HG03520 (cell line): ENCODE measurements around the gene LTBP2.

Experiments
- ATAC-seq: cut with Tn5 transposase; IDR thresholded peaks from one replicate; pipeline ENCODE4 v1.9.1; 2021; ENCODE audit warnings: mild to moderate bottlenecking, moderate library complexity; ENCODE audit not compliant: unreplicated experiment

The LTBP2 gene

DNA sequence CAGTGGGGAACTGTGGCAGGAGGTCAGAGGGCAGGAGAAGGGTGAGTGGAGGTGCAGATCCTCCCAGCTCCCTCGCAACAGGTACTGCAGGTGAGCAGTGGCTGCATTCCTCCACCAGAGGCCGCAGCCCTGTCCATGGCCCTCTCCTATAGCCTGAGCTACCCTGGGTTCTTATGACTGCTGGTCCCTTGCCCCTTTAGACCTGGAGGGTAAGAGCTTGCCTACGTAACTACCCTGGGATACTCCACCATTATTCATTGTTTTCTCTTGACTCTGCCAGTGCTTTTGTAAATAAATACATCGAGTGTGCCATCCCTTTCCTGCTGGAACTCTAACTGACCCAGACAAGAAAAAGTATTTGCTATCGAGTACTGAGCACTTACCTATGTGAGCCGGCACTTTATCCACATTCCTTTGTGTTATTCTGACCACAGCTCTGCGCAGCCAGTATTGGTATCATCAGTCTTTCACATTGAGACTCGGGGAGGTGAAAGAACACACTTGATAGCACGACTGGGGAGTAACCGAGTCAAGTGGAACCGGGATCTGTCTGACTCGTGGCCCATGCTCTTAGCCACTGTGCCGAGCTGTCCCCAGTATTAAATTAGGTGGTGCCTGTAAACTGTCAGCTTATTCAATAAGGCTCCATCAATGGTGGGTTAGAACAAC lies 38.5 kb downstream of the LTBP2 start:
- ATAC-seq, result no peak

DNA sequence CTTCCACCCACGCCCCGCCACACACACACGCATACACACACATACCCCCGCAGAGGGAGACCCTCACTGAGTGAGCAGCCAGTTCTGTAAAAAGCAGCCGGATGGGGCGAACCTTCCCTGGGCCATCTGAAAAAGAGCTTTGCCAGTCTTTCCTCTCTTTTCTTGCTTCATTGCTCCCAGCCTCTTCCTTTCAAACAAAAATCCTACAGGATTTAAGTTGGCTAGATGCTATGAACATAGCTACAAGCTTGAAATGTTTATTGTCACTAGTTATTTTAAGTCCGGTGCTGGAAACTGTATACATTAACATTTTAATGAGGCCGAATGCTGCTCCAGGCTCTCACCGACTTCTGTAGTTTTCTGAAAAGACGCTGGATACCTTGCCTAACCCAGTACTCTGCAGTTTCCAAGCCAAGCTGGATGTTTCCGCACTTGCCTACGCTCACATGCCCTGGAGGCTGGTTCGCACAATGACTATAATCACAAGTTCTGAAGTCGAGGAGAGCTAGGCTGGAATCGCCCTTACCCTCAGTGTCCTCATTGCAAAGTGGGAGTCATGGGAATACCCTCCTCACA lies 39.2 kb downstream of the LTBP2 start:
- no peak for ATAC-seq

DNA sequence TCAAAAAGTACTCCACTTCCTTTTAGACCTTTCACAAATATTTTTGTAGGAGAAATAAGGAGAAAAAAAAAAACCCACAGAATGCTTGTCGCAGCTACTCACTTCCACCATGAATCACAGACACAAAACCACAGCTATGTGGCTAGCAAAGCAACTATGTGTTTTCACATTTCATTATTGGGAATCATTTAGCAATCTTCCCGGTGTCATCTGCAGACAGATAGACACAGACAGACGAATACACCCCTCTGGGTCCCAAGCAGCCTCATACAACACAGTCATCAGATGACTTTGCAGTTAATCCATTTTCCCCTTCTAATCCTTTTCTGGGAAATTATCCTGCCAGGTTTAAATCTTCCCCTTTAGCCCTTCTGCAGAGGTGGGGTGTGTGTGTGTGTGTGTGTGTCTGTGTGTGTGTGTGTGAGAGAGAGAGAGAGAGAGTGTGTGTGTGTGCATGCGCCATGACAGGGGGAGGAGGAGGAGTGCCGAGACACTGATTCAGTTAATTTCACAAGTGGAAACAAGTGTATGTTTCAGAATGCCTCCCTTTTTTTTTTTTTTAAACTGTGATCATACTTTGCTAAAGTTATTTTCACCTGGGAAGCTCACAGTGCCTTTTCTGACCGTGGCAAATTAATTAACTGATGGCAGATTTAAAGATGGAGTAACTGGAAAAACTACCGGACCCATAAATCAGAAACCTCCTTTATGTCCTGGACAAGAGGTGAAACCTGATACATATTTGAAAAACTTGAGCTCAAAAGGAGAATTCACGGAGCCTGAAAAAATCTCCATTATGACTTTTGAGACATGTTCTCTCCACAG lies 39.9 kb downstream of the LTBP2 start:
- no peak for ATAC-seq

DNA sequence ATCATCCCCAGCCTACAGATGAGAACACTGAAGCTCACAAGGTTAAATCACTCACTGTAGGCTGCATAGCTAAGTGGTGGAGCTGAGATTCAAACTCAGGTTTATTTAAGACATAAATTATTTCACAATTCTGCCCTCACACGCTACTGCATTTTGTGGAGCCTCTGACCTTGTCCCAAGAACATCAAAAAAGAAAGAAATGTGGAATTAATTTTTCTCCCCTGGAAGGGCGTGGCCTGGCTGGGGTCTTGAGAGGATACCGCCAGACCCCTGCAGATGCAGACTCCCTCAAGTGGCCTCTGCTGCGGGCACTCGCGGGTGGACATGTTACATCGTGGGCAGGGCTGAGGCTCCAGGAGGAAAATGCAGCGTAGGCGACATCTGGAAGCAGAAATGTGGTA lies 40.6 kb downstream of the LTBP2 start:
- ATAC-seq, result no peak

DNA sequence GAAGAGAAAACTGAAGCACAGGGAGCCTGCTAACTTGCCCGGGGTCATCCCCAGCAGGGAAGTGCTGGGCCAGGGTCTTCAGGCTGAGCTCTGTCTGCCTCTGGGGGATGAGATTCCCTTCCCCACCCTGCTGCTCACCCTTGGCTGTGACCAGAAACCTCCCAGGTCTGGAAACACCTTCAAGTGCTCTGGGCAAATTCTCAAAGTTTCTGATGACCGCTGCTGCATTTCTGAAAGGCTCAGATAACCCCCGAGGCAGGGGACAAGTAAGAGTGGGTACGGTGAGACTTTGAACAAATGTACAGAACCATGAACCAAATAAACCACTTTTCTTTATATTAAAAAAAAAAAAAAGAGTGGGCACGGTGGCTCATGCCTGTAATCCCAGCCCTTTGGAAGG lies 41.3 kb downstream of the LTBP2 start:
- ATAC-seq, result no peak

DNA sequence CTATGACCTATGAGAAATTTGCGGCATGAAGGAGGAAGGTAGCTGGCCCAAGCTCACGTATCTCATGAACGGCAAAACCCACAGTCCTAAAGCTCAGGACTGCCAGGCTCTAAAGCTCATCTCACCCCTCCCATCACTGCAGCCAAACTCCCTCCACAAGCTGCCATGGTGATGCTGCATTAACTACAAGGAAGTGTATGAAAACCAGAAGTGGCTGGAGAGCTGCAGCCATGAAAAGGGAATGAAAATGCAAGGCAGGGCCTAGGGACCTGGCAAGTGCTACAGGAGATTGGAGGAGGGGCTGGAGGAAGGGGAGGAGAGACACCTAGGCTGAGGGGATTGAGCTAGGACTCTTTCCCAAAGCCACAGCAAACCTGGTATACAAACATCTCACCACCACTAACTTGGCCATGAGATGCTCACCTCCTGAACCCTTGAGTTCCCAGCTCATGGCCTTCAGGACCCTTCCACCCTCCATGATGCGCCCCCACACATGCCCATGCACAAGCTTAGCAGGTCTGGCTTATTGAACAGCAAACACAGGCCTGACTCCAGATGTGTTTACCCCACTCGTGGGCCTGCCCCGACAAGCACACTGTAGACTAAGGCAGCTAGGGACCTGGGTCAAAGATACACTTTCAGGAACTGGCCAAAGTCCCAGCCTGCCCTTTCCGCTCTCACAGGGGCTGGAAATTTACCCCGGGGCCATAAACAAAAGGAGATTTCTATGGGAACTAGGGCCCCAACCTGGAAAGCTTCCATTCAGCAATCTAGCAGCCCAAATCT lies 42.0 kb downstream of the LTBP2 start:
- ATAC-seq, result no peak

DNA sequence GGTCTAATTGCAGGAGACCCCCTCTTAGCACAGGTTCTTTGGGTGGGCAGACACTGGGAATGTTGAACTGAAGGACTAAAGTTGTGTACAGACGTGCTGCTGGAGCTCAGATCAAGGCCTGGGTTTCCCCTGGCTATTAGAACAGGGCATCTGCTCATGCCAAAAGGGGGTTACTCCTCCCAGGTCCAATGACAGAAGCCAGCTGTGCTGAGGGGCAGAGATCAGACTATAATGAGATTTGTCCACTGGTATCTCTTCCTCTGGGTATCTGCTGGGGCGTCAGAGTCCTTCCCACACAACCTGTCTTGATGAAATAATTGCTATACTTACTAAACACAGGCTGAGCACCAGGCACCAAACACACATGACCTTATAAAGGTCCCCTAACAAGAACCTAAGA lies 42.6 kb downstream of the LTBP2 start:
- ATAC-seq, result no peak

DNA sequence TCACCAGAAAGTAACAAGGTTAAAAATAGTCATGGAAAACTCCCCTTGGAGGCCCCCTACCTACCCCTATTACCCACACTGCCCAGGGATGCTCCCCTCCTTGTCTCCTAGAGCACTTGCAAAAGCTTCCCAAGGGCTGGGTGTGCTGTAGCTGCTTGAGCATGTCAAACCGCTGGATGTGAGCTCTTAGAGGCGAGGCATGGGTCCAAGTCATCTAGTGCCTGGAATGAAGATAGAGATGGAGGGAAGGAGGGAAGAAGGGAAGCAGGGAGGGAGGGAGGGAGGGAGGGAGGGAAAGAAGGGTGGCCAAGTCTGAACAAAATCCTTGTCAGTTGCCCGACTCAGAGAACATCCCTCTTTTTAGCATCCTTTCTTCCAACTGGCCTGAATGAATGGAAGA lies 43.1 kb downstream of the LTBP2 start:
- ATAC-seq, result no peak

DNA sequence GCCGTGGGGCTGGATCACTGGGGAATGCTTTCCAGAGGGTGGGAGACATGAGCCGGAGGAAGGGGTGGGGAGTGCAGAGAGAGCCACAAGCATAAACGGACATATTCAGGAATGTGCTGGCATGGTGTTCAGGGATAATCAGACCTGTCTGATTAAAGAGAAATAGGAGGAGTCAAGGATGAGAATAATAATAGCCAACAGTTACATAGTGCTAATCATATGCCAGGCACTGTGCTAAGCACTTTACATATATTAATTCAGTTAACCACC lies 43.7 kb downstream of the LTBP2 start:
- ATAC-seq, result no peak

DNA sequence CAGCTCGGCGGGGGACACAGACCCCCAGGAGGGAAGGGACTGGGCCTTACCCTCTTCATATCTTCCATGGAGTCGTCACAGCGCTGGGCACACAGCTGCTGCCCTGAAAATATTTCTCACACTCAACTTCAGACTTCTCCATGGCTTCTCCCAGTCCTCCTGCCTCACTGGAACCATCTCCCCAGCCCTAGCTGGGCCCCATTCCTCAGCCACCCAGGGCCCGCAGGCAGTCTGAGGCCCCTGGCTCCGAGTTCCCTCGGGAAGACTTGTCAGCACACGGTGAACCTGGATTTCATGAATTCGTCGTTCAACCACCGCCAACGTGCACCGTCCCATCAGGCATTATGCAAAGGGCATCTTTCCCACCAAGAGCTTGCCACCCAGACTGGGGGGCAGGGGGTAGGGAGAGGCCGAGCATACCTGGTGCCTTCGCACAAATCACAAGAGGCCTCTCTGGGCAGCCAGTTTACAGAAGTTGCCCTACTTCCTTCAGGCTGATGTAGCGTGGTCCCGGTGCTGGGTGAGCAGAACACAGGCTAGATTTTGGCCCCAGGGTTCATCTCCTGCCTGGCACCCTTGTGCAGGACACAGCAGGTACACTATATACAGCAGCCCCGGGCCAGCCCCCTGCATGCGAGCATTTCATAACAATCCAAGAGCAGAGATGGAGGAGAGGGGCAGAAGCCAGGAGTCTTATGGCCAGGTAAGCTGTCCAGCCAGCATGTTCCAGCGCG lies 44.2 kb downstream of the LTBP2 start:
- no peak for ATAC-seq

DNA sequence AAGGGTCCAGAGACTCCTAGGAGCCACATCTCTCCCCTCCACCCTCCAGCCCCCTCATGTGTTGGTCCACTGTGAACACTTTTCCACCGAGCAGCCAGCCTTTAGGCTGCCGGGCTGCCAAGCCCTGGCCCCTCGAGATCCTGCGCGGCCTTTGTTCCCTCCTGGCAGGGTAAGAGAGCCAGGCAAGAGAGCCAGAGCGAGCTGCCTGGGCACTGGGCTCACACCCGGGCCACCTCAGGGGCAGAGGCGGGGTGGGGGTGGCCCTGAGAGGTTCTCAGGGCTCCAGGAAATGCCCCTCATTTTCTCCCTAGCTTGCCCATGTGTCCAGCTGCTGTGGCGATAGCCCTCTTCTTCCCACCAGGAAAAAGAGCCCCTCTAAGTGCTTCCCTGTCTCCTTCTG lies 44.8 kb downstream of the LTBP2 start:
- ATAC-seq, result no peak

DNA sequence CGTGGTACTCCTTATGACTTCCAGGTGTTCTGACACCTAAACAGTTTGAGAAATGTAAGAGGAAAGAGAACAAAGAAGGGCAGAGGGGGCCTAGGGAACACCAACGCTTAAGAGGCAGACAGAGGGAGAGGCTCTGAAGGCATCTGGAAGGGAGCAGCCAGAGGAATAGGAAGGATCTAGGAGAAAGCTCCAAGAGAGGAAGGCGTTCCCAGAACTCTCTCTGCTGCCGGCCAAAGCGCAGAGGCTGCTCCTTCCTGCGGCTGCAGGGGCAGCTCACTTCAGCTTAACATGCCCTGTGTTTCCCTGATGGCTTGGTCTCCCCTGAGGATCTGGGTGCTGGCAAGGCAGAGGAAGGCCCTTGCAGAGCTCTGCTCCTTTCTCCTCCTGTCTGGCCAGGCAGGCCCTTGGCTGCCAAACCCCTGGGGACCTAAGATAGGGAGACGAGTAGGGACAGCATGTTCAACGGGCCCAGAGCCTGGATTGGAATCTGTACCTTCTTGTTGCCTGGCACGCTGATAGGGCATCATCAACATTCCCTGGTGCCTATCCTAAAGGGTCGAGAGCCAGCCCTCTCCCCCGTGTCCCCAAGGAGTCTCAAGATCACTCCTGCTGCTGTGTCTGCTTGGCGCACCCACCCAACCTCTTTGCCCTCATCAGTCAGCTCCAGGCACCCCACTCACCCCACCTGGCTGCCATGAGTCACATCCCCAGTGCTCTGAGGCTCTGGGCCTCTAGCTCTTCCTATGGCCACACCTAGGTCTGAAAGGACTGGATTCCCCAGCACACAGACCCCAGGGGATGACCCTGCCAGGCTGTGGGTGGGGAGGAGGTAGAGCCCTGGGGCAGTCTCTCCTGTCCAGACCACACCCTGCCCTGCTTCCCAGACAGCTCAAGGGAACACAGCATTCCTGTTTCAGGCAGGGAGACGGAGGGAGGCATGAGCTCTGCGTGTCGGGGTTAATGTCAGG lies 45.6 kb downstream of the LTBP2 start:
- ATAC-seq, result no peak

DNA sequence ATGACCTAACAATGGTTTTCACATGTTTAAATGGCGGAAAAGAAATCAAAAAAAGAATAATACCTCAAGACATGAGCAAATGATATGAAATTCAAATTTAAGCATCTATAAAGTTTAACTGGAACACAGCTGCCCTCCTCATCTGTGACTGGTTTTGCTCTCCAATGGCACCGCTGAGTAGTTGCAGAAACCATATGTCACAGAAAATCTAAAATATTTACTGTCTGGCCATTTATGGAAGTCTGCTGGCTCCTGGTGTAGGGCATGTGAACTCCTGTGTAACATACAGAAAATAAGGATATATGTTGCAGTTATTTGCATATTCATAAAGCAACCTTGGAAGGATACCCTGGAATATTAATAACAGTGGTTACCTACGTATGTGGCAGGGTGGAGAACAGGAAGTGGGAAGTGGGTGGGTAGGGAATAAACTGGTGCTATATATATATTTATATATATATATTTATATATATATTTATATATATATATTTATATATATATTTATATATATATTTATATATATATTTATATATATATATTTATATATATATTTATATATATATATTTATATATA lies 48.4 kb downstream of the LTBP2 start:
- ATAC-seq, result no peak

DNA sequence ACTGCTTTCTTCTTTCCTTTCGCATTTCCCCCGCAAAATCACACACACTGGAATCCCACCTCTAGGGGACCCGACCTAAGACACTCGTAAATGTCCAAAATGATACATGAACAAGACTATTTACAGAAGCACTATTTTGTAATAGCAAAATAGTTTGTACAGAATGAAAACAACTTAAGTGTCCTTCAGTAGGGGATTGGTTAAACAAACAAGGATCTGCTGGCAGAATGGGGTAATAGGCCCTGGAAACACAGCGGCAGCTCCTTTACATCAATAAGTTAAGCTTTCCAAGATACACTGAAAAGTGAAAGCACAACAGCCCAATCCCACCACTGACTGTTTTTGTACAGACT lies 48.8 kb downstream of the LTBP2 start:
- no peak for ATAC-seq

DNA sequence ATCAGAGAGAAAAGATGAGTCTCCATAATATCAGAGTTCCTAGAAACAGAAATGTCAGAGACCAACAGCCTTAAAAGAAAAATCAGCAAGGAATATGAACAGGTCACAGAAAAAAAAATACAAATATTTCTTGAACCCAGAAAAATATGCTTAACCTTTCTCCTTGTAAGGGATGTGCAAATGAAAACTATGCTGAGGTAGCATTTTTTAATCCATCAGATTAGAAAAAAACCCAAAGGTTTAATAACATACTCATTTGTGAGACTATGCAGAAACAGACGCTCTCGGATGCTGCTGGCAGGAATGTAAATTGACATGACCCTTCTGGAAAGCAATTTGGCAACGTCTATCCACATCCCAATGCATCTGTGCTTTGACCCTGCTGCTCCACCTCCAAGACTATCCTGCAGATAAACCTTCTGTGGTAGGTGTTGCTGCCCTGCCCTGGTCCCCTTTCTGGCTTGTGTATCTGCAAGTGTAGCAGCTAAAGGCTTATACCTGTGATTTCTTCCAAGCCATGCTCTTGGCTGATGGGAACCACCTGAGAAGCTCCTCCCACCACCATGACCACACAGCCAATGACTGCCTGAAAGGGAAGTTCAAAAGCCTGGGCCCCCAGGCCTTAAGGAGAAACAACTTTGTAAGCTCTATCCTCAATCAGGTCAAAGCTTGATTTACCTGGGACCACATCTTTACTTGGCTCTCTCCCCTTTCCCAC lies 49.4 kb downstream of the LTBP2 start:
- no peak for ATAC-seq

DNA sequence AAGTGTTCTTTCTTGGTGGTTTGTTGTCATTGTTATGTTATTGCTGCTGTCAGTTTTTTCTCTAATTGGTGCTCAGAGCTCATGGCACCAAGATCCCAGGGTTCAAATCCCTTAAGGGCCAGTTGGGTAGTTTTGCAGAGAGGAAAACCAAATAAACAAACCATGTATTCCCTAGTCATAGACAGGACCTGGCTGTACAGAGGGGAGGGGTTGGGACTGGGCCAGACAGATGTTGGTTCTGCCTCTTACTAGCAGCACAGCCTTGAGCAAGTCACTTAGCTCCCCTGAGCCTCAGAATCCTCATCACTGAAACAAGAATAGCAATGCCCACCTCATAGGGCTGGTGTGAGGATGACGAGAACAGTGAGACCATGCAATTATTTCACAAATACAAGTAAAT lies 53.4 kb downstream of the LTBP2 start:
- no peak for ATAC-seq

DNA sequence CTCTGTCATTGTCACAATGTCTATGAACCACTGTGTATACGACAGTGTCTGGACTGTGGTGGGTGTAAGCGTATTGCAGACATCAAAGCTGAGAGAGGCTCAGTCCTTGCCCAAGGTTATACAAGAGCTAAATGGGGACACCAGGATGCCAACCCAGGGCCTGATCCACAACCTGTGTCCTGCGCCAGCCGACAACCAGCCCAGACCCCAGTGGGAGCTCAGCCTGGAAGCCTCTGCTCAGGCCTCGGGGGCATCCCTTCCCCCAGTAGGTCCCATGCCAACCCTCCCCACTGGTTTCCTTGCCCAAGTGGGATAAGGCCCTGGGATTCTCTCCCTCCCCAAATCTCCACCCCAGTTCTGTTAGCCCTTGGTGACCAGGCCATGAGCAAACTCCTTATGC lies 54.3 kb downstream of the LTBP2 start:
- no peak for ATAC-seq

DNA sequence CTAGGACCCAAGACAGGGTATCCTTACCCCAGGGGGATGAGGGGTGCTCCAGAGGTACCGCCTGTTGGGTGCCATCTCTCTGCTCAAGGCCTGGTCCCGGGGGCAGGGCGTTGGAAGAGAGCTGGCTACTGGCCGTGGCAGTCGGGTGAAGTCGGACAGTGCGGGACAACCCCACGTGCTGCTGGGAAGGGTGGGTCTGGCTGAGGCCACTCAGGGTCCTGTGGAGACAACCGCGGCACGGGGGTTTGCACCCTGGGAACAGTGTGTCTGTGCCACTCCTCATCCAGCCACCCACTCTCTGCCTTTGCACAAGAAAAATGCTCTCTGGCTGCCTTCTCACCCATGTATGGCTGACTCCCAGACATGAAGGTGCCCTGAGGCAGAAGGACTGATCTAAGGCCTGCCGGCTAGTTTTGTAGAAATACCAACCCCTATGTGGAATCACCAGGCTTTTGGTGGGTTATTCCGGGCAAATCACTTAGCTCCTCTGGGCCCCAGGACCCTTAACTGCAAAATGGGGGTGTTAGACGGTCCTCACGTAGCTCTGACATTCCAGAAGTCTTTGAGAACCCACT lies 56.5 kb downstream of the LTBP2 start:
- ATAC-seq, result no peak
